ENCODE results near the gene HOXD10.

Gene HOXD10

GRCh38 chr2:176165370-176166050 is 48.9 kb downstream of the HOXD10 start:
- no peak for DNase-seq

- no peak for DNase-seq
Observed at GRCh38 chr2:176166272-176166671, 49.7 kb downstream of the HOXD10 start.

- no peak for DNase-seq
Observed at GRCh38 chr2:176167398-176167797, 50.8 kb downstream of the HOXD10 start.

- DNase-seq = no peak
Observed at GRCh38 chr2:176169181-176169580, 52.6 kb downstream of the HOXD10 start.

All from central memory CD4-positive, alpha-beta T cell (primary cell).